GM21423 (cell line): ENCODE measurements around the gene DHCR7.

Experiments used
- ATAC-seq: cut with Tn5 transposase; IDR thresholded peaks from one replicate; pipeline ENCODE4 v1.9.1; 2021; ENCODE audit warnings: mild to moderate bottlenecking, moderate library complexity; ENCODE audit not compliant: unreplicated experiment

Gene DHCR7

GRCh38 chr11:71420455-71421241 lies 27.5 kb downstream of the DHCR7 start:
- ATAC-seq, result no peak

DNA sequence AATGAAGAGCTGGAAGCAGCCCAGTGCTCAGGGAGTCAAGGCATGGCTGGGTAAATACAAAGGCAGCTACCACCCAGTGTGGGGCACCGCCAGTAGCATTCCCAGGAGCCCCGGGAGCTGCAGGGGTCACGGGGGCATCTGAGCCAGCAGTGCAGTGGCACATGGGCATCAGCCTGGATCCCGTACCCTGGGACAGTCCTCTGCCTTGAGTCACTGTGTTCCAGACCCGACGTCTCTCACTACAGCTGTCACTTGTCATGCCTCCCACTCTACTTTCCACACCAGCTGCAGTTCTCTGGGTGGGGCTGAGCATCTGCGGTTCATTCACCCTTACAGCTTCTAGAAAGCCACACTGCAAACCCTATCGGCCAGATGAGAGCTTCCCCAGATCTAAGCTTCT lies 29.6 kb downstream of the DHCR7 start:
- no peak for ATAC-seq

GRCh38 chr11:71414645-71415044 lies 33.5 kb downstream of the DHCR7 start:
- ATAC-seq, result no peak

- ATAC-seq, result no peak
Observed at GRCh38 chr11:71410363-71410966, 37.7 kb downstream of the DHCR7 start.

DNA sequence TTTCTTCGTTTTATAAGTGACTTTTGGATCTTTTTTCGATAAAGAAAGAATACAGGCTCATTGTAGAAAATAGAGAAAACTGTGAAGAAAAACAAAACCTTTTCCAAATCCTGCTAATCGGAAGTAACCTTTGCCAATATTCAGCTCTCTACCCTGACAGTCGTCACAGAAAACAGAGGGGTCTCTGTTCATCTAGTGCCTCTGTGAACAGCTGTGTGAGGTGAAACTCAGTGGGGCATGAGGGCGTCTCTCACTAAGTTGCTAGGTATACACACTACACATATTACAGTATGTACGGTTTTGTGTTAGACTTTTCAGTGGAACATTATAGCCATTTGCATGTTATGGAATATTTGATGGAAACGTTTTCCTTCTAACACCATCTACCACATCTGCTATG lies 39.4 kb downstream of the DHCR7 start:
- ATAC-seq, result no peak

GRCh38 chr11:71407356-71407755 lies 40.8 kb downstream of the DHCR7 start:
- no peak for ATAC-seq

GRCh38 chr11:71406681-71407080 lies 41.5 kb downstream of the DHCR7 start:
- no peak for ATAC-seq

DNA sequence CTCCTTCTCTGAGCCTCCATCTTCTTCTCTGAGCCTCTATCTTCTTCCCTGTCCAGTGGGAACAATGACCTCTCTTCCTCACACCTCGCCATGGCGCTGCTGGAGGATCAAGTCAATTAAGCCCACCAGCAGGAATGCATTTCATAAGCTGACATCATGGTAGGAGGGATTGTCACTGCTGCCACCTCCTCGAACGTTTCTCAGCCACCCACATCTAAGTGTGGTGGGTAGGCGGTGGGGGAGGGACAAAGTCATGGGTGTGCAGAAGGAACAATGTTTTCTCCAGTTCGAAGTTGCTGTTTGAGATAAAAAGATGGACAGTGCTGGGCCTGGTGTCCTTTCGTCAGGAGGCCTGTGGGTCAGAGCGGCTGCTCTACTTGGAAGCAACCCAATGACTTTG lies 44.0 kb downstream of the DHCR7 start:
- ATAC-seq, result no peak

DNA sequence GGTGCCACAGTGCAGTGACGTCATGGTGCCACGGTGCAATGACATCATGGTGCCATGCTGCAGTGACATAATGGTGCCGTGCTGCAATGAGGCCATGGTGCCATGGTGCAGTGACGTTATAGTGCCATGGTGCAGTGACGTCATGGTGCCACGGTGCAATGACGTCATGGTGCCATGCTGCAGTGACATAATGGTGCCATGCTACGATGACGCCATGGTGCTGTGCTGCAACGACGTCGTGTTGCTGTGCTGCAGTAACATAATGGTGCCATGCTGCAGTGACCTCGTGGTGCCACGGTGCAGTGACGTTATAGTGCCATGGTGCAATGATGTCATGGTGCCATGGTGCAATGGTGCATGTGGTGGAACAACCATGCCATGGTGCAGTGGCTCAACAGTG lies 45.3 kb downstream of the DHCR7 start:
- no peak for ATAC-seq

- ATAC-seq, result no peak
Observed at GRCh38 chr11:71400216-71400615, 48.0 kb downstream of the DHCR7 start.

DNA sequence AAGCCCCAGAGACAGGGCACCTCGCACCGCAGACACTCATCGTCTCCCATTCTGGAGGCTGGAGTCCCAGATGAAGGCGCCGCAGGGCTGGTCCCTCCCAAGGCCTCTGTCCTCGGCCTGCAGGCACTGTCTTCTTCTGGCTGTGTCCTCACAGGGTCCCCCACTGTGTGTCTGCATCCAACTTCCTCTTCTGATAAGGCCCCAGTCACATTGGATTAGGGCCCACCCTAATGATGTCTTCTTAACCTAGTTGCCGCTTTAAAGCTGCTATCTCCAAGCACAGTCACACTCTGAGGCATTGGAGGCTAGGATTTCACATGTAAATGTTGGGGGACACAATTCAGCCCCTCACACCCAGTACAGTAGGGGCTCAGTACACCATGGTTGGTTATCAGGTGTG lies 48.9 kb downstream of the DHCR7 start:
- ATAC-seq, result no peak

- ATAC-seq, result no peak
Observed at GRCh38 chr11:71397961-71398360, 50.2 kb downstream of the DHCR7 start.

DNA sequence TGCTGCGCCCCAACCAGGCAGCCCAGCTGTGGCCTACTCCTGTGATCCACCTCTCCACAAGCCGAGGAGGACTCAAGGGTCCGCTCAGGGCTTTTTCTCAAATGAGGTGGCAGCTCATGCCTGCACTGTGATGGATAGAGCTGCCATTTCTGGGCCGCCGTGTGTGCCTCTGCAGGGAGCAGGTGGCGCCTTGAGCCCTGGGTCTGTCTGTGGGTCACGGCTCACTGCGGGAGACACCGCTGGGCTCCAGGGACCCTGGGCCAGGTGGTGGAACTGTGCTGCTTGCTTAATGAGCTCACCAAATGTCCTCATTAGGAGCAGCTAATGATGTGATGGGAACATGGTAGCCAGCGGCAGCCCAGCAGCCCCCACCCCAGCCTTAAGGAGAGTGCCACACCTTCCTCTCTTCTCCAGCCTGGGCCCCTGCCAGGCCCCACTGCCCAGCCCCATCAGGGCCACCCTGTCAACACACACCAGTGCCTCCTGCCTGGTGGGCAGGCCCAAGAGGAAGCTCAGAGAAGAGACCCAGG lies 50.8 kb downstream of the DHCR7 start:
- ATAC-seq, result no peak

DNA sequence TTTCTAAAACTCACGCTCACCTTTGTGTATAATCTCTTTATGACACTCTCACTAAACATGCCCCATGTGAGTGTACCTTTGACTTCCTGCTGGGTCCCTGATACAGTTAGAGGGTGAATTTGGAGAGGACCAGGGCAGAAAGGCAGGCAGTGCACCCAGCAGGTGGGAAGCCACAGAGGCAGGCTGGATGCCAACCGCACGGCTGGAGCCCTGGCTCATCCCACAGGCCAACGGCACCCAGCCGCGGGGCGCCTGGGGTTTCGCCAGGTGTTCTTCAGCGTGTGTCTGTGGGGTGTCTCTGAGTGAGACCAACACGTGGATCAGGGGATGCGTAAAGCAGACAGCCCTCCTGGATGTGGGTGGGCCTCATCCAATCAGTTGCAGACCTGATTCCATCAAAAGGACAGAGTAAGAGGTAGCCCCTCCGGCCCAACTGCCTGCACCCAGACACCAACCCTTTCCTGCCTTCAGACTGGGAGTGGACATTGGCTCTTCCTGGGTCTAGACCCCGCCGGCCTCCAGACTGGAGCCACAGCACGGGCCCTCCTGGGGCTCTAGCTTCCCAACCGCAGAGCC lies 51.6 kb downstream of the DHCR7 start:
- no peak for ATAC-seq

DNA sequence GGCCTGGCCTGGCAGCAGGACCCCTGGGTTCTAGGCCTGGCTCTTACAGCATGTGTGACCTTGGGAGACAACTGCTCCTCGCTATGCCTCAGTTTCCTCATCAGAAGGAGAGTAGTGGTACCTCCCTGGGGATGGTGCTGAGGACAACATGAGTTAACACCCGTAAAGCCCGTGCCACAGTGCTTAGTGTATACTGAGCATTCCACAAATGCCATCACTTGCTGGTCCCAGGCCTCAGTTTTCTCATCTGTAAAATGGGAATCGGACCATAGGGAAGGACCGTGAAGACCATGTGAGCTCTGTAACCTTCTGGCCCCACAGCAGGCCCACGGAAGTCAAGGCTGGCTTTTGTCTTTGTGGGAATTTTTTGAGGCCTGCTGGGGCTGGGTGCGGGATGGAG lies 52.4 kb downstream of the DHCR7 start:
- no peak for ATAC-seq

DNA sequence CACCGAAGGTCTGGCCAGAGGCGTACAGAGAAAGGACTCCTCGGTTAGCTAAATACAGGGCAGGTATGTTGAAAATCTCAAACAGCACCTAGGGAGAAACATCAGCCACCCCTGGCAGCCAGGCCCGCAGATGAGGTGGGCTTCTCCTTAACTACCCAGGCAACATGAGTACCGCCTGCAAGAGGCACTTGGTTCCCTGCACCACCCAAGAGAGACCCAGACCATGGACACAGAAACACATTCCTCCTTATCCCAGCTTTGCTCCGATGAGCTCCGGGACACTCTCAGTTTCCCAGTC lies 53.0 kb downstream of the DHCR7 start:
- ATAC-seq, result no peak

DNA sequence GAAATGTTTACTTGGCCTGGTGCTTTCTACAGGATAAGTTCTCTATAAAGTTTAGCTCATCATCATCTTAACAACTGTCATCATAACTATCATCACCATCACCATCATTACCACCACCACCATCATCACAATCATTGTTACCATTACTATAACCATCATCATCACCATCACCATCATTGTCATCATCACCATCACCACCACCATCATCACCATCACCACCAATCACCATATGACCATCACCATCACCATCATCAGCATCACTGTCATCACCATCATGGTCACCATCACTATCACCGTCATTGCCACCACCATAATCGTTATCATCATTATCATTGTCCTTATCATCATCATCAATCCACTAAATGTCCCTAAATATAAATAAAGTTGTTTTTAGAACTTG lies 54.9 kb downstream of the DHCR7 start:
- ATAC-seq, result no peak

GRCh38 chr11:71391796-71392195 lies 56.4 kb downstream of the DHCR7 start:
- no peak for ATAC-seq

DNA sequence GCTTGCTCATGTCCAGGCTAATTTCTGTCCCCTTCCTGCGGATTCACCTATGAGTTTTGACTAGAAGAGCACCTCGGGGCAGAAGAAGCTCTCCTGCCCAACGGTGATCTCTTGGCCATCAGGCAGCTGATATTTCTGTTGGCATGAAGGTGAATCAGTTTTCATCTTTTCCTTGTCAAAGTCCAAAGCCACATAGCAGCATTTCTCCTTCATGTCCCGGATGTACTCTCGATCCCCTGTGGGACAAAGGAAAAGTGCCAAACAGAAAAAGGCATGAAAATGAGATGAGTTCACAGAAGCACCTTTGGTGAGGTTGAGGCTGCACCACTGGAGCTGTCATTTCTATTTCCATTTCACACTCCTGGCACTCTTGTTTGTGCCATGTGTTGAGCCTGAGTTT lies 56.8 kb downstream of the DHCR7 start:
- ATAC-seq, result no peak

DNA sequence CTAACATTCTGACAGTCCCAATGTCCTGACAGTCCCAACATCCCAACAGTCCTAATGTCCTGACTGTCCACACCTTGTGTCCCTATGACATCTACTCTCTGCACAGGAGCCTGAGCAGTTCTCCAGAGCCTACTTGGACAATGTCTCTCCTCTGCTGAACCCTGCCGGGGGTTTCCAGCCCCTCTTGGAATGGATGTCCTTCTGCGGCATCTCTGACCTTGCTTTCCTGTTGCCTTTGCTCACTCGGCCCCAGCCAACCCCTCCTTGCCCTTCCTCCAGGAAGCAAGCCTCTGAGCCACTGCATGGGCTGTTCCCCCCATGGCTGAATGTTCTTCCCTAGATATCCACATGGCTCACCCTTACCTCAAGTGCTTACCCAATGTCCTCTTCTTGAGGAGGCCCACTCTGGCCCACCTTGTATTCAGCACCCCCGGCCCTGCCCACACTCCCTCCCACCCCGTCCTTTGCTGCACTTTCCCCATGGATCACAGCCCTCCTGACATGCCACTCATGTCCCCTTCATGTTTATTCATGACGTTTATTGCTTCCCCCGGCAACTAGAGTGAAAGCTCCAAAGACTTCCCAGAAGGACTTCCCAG lies 59.5 kb downstream of the DHCR7 start:
- no peak for ATAC-seq

- no peak for ATAC-seq
Observed at GRCh38 chr11:71387784-71388636, 60.2 kb downstream of the DHCR7 start.
